Measurements from ENCODE around the gene MTMR1. TPM values are rescaled to one million over a fixed set of nuclear protein-coding genes. Genes with fewer than 3 reads are reported as not detected.

Gene MTMR1
- total and polyA plus RNA-seq, 2 donors (not counting 1 experiment from before 2014, with no cell fraction given) = 30.8 to 67.5 TPM

- H3K27ac ChIP-seq (ENCODE audit: low read length in 2 of 2) = no peak overlapping the region
- Mint-ChIP-seq H3K27ac (no peak overlapping the region), H3K9me3 (ENCODE audit: insufficient read depth) (no peaks in the 10 kb centered on the region), H3K4me3 (no peak overlapping the region), H3K4me1 (no peaks in the 10 kb centered on the region), H3K27me3 (no peaks in the 10 kb centered on the region)
- ChIA-PET POLR2A (no interaction called here), CTCF (no interaction called here)
- H3K27me3 ChIP-seq (replicated peaks in 1 of 4; ENCODE audit: control extremely low read depth in 1 of 4, control insufficient read depth in 3 of 4, insufficient read depth in 4 of 4, low read length in 3 of 4) = no peaks in the 10 kb centered on the region
- H3K4me1 ChIP-seq (ENCODE audit: control insufficient read depth in 2 of 2, insufficient read depth in 2 of 2, low read length in 2 of 2) = no peaks in the 10 kb centered on the region
- H3K9me3 ChIP-seq (ENCODE audit: control extremely low read depth in 1 of 3, control insufficient read depth in 2 of 3, insufficient read depth in 1 of 3, low read length in 2 of 3) = no peaks in the 10 kb centered on the region
- H4K20me1 ChIP-seq (ENCODE audit: control insufficient read depth, insufficient read depth, low read length, poor library complexity, severe bottlenecking) = no peaks in the 10 kb centered on the region
- TF ChIP-seq CTCF (IDR thresholded peaks at IDR 0.05) = no peak
- no peak for TF ChIP-seq EZH2 (IDR thresholded peaks at IDR 0.05; ENCODE audit: borderline replicate concordance, insufficient read depth, low read depth, low read length, poor library complexity, severe bottlenecking)
- intact Hi-C loops (cut with micrococcal nuclease) = no loop called here
- WGBS (ENCODE audit: insufficient coverage) = no CpG with 5 or more reads among the region's 8 CpGs
- no peak overlapping the region for H3K4me3 ChIP-seq (ENCODE audit: control extremely low read depth in 1 of 5, extremely low read depth in 1 of 5, insufficient read depth in 1 of 5, low read depth in 2 of 5, low read length in 4 of 5)
- peaks cover 9 to 31% of the 10 kb centered on the region in 2 experiments for H3K36me3 ChIP-seq (replicated peaks in 1 of 2; ENCODE audit: control extremely low read depth in 1 of 2, control insufficient read depth in 1 of 2, extremely low read depth in 1 of 2, insufficient read depth in 2 of 2, low read length in 1 of 2)
- H3K4me2 ChIP-seq (replicated peaks; ENCODE audit: low read depth, low read length, poor library complexity, severe bottlenecking) = no peak overlapping the region
- no peak overlapping the region for H3K9ac ChIP-seq (ENCODE audit: low read length)
- H3K79me2 ChIP-seq (ENCODE audit: control insufficient read depth, insufficient read depth, low read length) = no peaks in the 10 kb centered on the region
- H2AFZ ChIP-seq (ENCODE audit: insufficient read depth, low read depth, low read length, poor library complexity, severe bottlenecking) = no peak overlapping the region
- DNase-seq = no peak
- no peak for ATAC-seq (ENCODE audit: low read depth)
Observed at GRCh38 chrX:150649096-150649870, 43.9 kb upstream of the MTMR1 start.

GRCh38 chrX:150651906-150652305 lies 41.3 kb upstream of the MTMR1 start:
- WGBS (ENCODE audit: insufficient coverage) = 100% methylated on average over 1 of the region's 2 CpGs

More at GRCh38 chrX:150651906-150652305, 41.3 kb upstream of the MTMR1 start:
- H3K4me3 Mint-ChIP-seq = no peak overlapping the region
- peaks cover 4 to 24% of the 10 kb centered on the region in 2 experiments for H3K36me3 ChIP-seq (replicated peaks in 1 of 2; ENCODE audit: control extremely low read depth in 1 of 2, control insufficient read depth in 1 of 2, extremely low read depth in 1 of 2, insufficient read depth in 2 of 2, low read length in 1 of 2)
- ChIA-PET POLR2A (no interaction called here), CTCF (no interaction called here)
- no peaks in the 10 kb centered on the region for H3K27me3 ChIP-seq (replicated peaks in 1 of 4; ENCODE audit: control extremely low read depth in 1 of 4, control insufficient read depth in 3 of 4, insufficient read depth in 4 of 4, low read length in 3 of 4)
- TF ChIP-seq EZH2 (IDR thresholded peaks at IDR 0.05; ENCODE audit: borderline replicate concordance, insufficient read depth, low read depth, low read length, poor library complexity, severe bottlenecking) = no peak
- TF ChIP-seq CTCF (IDR thresholded peaks at IDR 0.05) = no peak
- no peak overlapping the region for H3K9ac ChIP-seq (ENCODE audit: low read length)
- DNase-seq (no peak), ATAC-seq (ENCODE audit: low read depth) (no peak)
- H4K20me1 ChIP-seq (ENCODE audit: control insufficient read depth, insufficient read depth, low read length, poor library complexity, severe bottlenecking) = no peaks in the 10 kb centered on the region
- no peaks in the 10 kb centered on the region for H3K9me3 Mint-ChIP-seq (ENCODE audit: insufficient read depth)
- no peak overlapping the region for H3K4me3 ChIP-seq (ENCODE audit: control extremely low read depth in 1 of 5, extremely low read depth in 1 of 5, insufficient read depth in 1 of 5, low read depth in 2 of 5, low read length in 4 of 5)
- H3K4me2 ChIP-seq (replicated peaks; ENCODE audit: low read depth, low read length, poor library complexity, severe bottlenecking) = no peak overlapping the region
- H2AFZ ChIP-seq (ENCODE audit: insufficient read depth, low read depth, low read length, poor library complexity, severe bottlenecking) = no peak overlapping the region
- intact Hi-C loops (cut with micrococcal nuclease) = no loop called here
- H3K27me3 Mint-ChIP-seq = no peaks in the 10 kb centered on the region
- H3K27ac Mint-ChIP-seq = no peak overlapping the region
- no peaks in the 10 kb centered on the region for H3K4me1 Mint-ChIP-seq
- no peaks in the 10 kb centered on the region for H3K4me1 ChIP-seq (ENCODE audit: control insufficient read depth in 2 of 2, insufficient read depth in 2 of 2, low read length in 2 of 2)
- H3K79me2 ChIP-seq (ENCODE audit: control insufficient read depth, insufficient read depth, low read length) = no peaks in the 10 kb centered on the region
- no peaks in the 10 kb centered on the region for H3K9me3 ChIP-seq (ENCODE audit: control extremely low read depth in 1 of 3, control insufficient read depth in 2 of 3, insufficient read depth in 1 of 3, low read length in 2 of 3)
- no peak overlapping the region for H3K27ac ChIP-seq (ENCODE audit: low read length in 2 of 2)
